GM18526 (cell line): ENCODE measurements around the gene GALNT18.

Source experiments
- POLR2A ChIP-seq: IDR thresholded peaks from 3 replicates; pipeline ENCODE4 v1.6.1; 2011; ENCODE audit not compliant: insufficient read length; ENCODE audit errors: extremely low read depth

Gene GALNT18

GRCh38 chr11:11440144-11440543, 181.7 kb downstream of the GALNT18 start:
- TF ChIP-seq POLR2A: no peak

GRCh38 chr11:11439591-11439990, 182.2 kb downstream of the GALNT18 start:
- TF ChIP-seq POLR2A: no peak

DNA sequence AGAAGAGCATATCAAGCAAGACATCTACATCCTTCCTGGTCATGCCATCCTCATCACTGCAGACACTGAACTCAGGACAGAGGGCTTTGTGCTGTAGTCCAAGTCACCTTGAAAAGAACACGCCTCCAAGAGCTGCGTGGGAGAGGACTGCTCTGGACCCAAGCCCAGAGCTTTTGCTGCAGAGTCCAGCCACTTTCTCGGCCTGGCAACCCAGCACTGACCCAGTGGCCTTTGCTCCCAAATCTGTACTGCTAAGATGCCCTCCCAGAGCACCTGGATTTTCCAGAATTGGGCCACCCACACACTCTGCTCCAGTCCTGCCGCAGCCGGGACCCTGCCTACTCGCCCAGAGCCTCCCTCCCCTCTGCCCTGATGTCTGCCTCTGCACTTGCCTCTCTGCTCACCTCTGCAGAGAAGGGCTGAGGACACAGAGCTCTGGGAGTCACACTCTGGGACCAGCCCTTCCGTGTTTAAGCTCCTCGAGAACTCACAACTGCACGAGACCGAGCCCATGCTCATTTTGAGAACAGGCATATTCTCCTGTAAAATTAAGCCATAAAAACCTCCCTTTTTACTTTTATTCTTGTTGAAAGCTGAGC, 185.0 kb downstream of the GALNT18 start:
- no peak for TF ChIP-seq POLR2A

DNA sequence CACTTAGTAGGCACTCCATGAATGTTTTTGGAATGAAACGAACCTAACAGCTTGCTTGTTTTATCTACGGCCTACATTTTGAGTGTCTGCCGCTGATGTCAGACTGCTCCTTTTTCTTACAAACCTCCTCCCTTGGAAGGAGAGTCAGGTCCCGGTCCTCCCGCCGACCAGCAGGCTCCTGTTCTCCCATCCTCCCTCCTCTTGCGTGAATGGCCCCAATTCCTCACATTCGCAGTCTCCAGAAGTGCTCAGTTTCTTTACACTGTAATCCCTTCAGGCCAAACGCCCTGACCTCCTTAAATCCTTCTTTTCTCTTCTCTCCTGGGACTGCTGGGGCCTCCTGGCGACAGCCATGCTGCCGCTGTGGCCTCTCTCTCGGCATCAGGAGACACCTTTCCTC, 186.2 kb downstream of the GALNT18 start:
- no peak for TF ChIP-seq POLR2A

DNA sequence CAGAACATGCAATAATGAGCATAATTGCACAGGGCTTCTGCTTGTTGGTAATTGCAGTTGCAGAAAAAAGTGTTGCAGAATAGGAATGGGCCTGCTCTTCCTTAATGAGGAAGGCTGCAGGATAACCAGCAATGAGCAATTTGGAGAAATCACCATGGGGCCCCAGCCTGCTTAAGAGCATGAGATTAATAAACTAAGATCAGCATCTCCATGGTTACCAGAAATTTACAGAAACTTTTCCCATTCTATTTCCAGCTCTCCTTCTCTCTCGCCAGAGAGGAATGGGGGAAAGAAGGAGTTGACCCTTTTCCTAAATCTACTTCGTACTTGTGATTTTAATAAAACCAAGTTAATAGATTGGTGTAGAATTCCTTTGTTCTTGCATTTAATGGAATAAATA, 187.8 kb downstream of the GALNT18 start:
- TF ChIP-seq POLR2A: no peak

DNA sequence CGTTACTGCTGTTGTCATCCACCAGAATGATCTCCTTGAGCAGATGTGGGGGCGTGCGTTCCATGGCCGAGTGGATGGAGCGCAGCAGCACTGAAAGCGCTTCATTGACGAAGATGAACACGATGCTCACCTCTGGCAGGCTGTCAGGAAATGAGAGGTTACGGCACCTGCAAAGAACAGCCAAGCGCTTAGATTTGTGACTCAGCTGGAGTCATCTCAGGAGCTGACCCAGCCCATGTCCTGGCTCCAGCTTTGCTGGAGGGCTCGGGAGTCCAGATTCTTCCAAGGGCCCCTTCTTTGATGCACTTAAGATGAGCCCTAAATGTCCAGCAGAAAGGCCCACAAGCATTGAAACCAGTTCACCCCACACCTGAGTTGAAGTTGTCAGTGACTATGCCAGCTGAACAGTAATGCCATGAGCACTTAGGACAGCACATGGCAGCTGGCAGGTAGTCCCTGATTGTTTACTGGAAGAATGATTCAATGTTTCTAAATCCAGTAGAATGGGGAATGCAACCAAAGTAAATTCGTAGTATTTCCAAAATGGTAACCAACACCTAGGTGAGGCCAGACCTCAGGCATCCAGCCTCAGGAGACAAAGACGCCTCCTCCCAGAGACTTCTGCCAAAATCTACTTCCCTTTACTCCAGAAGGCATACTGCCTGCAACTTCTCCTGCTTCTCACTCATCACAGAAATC, 189.0 kb downstream of the GALNT18 start:
- TF ChIP-seq POLR2A: no peak

GRCh38 chr11:11430431-11430830, 191.4 kb downstream of the GALNT18 start:
- TF ChIP-seq POLR2A: no peak

GRCh38 chr11:11428714-11429113, 193.1 kb downstream of the GALNT18 start:
- no peak for TF ChIP-seq POLR2A

GRCh38 chr11:11427542-11427941, 194.3 kb downstream of the GALNT18 start:
- TF ChIP-seq POLR2A: no peak

- TF ChIP-seq POLR2A: no peak
These were observed 194.7 kb downstream of the GALNT18 start for GRCh38 chr11:11427140-11427539.

GRCh38 chr11:11426226-11426952, 195.4 kb downstream of the GALNT18 start:
- TF ChIP-seq POLR2A: no peak

DNA sequence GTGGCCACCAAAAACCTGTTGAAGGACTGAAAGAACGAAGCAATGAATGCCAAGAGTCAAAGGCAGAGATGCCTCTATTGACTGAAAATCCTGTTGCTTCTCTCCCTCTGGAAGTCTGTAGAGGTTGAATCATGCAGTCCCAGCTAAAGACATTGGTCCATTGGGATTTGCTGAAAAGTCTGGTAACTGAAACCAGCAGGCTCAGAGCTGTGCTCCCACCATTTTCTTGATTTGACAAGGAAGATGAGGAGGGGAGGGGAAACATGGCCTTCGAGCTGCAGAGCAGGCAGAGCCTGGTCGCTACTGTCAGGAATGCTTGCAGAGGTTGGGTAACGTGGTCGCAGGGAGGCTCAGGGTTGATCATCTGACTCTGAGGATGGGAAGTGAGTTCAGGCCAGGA, 196.0 kb downstream of the GALNT18 start:
- TF ChIP-seq POLR2A: no peak

DNA sequence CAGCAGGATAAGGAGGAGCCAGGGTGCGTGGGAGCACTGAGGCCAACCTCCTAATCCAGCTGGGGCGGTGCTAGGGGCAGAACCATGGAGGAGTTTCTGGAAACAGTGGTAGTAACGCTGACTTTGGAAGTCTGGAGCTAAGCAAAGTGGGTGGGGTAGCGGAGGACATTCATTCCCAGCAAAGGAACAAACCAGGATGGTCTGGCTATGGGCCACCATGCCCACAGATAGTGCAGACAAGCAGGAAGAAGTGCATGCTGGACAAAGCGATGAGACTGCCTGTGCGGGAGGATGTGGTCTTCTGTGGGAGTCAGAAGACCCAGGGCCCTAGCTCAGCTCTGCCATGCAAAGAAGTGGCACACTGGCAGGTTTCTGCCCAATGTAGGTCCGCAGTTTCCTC, 197.1 kb downstream of the GALNT18 start:
- TF ChIP-seq POLR2A: no peak

DNA sequence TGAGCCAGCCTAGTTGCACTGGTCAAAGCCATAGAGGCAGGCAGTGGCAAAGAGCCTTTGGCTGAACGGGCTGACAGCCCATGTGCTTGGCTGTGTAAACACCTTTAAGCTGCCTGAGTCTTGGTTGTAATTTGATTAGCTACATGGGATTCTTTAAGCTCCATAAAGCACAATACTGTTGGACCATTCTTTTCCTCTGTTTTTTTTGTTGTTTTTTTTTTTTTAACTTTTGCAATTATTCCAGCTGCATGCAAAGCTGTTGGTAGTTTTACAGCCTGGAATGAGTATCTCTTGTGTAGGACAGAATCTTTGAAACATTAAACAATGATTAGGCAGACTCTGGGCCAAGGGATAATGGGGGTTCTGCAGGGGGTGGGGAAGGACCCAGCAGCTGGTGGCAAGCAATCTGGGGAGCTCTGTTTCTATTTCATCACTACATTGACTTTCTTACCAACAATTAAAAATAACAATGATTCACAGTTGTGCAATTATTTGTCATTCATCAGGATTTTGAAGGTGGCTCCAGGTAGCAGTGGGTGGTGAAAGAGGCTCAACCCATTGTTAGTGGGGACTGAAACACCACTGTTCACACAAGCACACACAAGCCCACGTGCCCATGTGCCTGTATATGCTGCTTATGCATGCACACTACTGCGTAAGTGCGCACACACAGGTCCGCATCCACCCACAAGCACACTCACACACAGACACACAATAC, 199.2 kb downstream of the GALNT18 start:
- TF ChIP-seq POLR2A: no peak

DNA sequence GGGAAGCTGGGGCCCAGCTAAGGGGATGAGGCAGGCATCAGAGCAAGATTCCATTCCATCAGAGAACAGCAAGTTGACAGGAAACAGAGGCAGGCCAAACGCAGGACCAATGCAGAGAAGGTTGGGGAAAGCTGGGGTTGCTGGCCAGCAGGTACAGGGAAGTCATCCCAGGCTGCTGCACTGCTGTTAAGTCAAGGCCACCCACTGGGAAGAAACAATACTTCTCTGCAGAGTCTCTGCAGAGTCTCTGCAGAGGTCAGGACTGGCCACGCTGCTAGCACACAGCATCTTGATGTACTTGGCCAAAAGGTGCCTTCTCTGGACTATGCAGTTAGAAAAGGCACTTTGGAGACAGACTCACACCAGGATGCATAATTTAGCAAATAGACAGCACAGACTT, 200.3 kb downstream of the GALNT18 start:
- no peak for TF ChIP-seq POLR2A

- no peak for TF ChIP-seq POLR2A
These were observed 200.9 kb downstream of the GALNT18 start for GRCh38 chr11:11420899-11421285.

DNA sequence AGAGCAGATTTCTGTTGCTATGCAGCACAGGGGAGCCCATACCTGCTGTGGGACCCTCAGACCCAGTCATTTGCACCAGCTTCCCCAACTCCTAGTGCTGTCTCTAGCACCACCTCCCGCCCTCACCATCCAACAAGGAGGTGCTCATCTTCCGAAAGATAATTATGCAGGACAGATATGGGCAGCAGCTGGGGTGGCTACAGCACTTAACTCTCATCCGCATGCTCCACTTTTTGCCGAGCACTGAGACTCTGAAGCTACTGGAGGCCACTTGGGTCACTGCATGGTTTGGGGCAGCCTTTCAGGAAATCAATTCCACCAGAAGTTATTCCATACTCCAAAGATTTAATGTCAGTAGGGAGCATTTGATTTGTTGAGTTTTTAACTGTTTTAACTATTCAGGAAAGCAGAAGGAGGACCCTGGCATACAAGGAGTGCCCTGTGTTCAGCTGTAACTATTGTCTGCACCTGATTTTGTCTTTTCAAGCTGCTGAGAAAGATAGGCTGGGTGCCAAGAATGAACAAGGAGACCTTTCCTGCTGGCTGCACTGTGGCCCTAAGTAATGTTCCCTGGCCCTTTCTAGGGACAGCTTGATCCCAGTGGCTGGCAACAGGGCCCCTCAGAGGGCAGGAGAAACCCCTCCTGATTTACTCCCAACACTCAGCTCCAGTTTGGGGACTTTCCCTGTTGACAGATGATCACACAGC, 201.5 kb downstream of the GALNT18 start:
- no peak for TF ChIP-seq POLR2A
